Ascending aorta (tissue), 2 donors: Measurements from ENCODE around the gene SMPD2. TPM values are rescaled to one million over a fixed set of nuclear protein-coding genes. Genes with fewer than 3 reads are reported as not detected.
"Not testable (repeated sequence)": the region's sequence is repeated elsewhere in the genome, so short reads cannot be mapped to it uniquely, and the experiment has no call there.

Experiments used
- DNase-seq, 2 donors: peaks; one replicate each; pipeline ENCODE4 v3.0.0-alpha.2; 2019; ENCODE audit warnings: low spot score in 2 of 2
- H3K27ac ChIP-seq, 2 donors: fragments of 200-600 bp; sonication (generic); one replicate each; pipeline ENCODE4 v1.5.1; 2016 to 2017; ENCODE audit warnings: mild to moderate bottlenecking in 1 of 2
- H3K27me3 ChIP-seq: fragments of 200-600 bp; sonication (generic); one replicate; pipeline ENCODE4 v1.5.1; 2017
- H3K36me3 ChIP-seq, 2 donors: fragments of 200-600 bp; sonication (generic); one replicate each; pipeline ENCODE4 v1.5.1; 2016
- H3K4me1 ChIP-seq, 2 donors: fragments of 200-600 bp; sonication (generic); one replicate each; pipeline ENCODE4 v1.5.1; 2016 to 2017; ENCODE audit warnings: mild to moderate bottlenecking in 1 of 2
- H3K4me3 ChIP-seq, 2 donors: fragments of 200-600 bp; sonication (generic); one replicate each; pipeline ENCODE4 v1.5.1; 2016 to 2017; ENCODE audit warnings: mild to moderate bottlenecking in 1 of 2
- H3K9me3 ChIP-seq, 2 donors: fragments of 200-600 bp; sonication (generic); one replicate each; pipeline ENCODE4 v1.5.1; 2016
- intact Hi-C: fragments of 100-400 bp; cut with DNase I; formaldehyde crosslinking; loops from one replicate; pipeline ENCODE4 v1.15.1; 2023
- total RNA-seq: library from RNA; depleted of rRNA; stranded (reverse); fragments of >200 nt; gene quantifications from one replicate; pipeline ENCODE4 v1.1.0, GENCODE V29; 2016
- TF ChIP-seq, protein P1 (sequence below), 3 experiments: fragments of 200-600 bp in 2 of 3; fragments of 450-650 bp in 1 of 3; sonication (generic) in 2 of 3; IDR thresholded peaks; one replicate each; pipeline ENCODE4 v1.5.1; 2016 to 2019; ENCODE audit warnings: antibody characterized with exemption in 3 of 3, mild to moderate bottlenecking in 1 of 3, moderate library complexity in 1 of 3

SMPD2 gene
- total RNA-seq, 1 donor from 2014 or later, result 14.2 TPM

DNA sequence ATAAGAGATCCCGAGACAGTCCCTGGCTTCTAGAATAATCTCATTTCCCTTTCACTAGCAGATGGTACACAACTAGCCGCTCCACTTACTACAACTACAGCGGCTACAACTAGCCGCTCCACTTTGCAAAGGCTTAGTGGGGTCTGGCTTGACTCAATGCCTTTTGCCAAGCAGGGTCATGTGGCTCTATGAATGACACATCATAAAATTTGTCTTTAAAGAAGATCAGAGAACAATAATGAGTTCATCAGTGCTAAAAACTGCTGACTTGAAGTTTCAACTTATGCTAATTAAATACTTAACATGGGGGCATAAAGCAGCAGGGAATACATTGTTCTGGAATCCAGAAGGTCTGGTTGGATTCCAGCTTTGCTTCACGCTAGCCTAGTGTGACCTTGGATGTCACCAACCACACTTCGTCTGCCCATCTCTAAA lies 17.1 kb downstream of the SMPD2 start:
- Histone ChIP-seq H3K27ac (peak overlapping the region; percentile 84 to 88), H3K36me3 (peaks cover 0 to 11% of the 10 kb centered on the region in 2 donors), H3K4me3 (no peak overlapping the region), H3K9me3 (no peaks in the 10 kb centered on the region), H3K4me1 (peaks cover 14 to 20% of the 10 kb centered on the region in 2 donors), H3K27me3 (no peaks in the 10 kb centered on the region)
- TF ChIP-seq, protein P1, sequence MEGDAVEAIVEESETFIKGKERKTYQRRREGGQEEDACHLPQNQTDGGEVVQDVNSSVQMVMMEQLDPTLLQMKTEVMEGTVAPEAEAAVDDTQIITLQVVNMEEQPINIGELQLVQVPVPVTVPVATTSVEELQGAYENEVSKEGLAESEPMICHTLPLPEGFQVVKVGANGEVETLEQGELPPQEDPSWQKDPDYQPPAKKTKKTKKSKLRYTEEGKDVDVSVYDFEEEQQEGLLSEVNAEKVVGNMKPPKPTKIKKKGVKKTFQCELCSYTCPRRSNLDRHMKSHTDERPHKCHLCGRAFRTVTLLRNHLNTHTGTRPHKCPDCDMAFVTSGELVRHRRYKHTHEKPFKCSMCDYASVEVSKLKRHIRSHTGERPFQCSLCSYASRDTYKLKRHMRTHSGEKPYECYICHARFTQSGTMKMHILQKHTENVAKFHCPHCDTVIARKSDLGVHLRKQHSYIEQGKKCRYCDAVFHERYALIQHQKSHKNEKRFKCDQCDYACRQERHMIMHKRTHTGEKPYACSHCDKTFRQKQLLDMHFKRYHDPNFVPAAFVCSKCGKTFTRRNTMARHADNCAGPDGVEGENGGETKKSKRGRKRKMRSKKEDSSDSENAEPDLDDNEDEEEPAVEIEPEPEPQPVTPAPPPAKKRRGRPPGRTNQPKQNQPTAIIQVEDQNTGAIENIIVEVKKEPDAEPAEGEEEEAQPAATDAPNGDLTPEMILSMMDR (IDR thresholded peaks at IDR 0.05), result no peak
- no peak for DNase-seq
- intact Hi-C loops, result loop anchor here (2.0 to 5.0 kb wide), 2 partner anchors 75 to 363 kb away; partner anchors contain the start of genes CD164, CEP57L1 and SESN1

DNA sequence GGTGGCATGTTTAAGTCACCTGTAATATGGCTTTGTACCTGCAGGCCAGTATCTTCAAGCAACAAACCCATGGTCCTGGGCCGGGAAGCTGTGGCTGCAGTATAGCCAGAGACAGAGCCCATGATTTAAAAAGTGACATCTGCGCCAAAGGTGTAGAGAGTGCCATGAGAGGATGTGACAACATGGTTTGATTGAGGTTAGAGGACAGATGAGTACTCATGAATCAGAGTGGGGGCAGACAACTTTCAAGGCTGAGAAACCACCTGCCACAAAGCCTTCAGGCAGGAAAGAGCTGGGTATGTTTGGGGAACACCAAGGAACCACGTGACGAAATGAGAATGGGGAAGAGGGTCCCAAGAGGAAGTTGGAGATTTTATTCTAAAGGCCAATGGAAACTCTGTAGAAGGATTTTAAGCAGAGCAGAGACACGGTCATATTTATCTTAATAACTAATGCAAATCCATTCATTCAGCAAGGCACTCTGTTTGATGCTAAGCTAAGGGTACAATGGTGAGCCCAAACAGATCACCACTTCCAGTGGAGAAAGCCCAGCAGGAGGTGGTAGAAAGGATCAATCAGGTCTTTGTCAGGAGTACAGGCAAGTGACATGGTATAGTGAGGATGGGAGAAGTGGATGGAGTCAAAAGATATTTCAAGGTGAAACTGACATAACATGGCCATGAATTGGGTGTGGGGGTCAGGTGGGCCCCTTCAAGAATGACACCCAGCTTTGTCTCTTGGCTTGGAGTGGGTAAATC lies 18.4 kb downstream of the SMPD2 start:
- intact Hi-C loops, result loop anchor here (5.0 kb wide), 1 partner anchor 77 kb away; the partner anchor contains the start of gene CD164
- Histone ChIP-seq H3K27me3 (no peaks in the 10 kb centered on the region), H3K36me3 (peaks cover 0 to 5% of the 10 kb centered on the region in 2 donors), H3K9me3 (no peaks in the 10 kb centered on the region), H3K4me3 (no peak overlapping the region), H3K4me1 (peaks cover 12 to 15% of the 10 kb centered on the region in 2 donors), H3K27ac (no peak overlapping the region)
- DNase-seq, result peak in 1 of 2 donors; percentile 56
- TF ChIP-seq, protein P1 (IDR thresholded peaks at IDR 0.05), result no peak

DNA sequence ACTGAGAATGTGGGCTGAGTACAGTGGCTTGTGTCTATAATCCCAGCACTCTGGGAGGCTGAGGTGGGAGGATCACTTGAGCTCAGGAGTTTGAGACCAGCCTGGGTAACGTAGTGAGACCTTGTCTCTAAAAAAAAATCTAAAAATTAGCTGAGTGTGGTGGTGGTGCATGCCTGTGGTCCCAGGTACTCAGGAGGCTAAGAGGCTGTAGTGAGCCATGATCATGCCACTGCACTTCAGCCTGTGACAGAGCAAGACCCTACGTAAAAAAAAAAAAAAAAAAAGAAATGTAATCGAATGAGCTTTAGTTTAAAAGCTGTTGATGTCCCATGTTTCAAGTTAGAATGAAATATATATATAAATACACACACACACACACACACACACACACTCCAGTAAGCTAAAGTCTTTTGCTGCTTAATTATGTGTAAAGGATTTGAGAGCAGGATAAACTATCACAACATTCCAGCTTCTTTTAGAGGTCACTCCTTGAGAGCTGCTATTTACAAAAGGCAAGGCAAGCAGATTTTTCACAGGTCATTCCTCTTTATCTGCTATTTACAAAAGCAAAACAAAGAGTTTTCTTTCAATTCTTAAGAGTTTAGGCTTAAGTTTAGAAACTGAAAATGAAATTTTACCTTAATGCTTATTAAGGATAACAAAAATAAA lies 19.8 kb downstream of the SMPD2 start:
- no peaks in the 10 kb centered on the region for H3K27me3 ChIP-seq
- H3K4me1 ChIP-seq, result peaks cover 9 to 10% of the 10 kb centered on the region in 2 donors
- TF ChIP-seq, protein P1 (IDR thresholded peaks at IDR 0.05), result no peak
- no peak overlapping the region for H3K4me3 ChIP-seq
- H3K9me3 ChIP-seq, result no peaks in the 10 kb centered on the region
- no peak for DNase-seq
- no peak overlapping the region for H3K27ac ChIP-seq
- intact Hi-C loops, result no loop called here
- peaks cover 4 to 15% of the 10 kb centered on the region in 2 donors for H3K36me3 ChIP-seq

DNA sequence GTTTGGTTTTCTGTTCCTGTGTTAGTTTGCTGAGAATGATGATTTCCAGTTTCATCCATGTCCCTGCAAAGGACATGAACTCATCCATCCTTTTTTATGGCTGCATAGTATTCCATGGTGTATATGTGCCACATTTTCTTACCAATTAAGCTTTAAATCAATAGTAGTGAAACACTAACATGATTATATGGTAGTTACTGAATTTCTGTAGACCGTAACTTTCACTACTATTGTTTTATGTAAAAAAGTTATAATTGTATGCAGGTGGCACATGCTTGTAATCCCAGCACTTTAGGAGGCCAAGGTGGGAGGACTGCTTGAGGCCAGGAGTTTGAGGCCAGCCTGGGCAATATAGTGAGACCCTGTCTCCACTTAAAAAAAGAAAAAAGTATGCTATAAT lies 20.7 kb downstream of the SMPD2 start:
- H3K4me3 ChIP-seq, DNase-seq, H3K27ac ChIP-seq, H3K27me3 ChIP-seq, intact Hi-C loops, H3K9me3 ChIP-seq, H3K4me1 ChIP-seq: not testable (repeated sequence)
- H3K36me3 ChIP-seq, result peaks cover 7 to 24% of the 10 kb centered on the region in 2 donors

DNA sequence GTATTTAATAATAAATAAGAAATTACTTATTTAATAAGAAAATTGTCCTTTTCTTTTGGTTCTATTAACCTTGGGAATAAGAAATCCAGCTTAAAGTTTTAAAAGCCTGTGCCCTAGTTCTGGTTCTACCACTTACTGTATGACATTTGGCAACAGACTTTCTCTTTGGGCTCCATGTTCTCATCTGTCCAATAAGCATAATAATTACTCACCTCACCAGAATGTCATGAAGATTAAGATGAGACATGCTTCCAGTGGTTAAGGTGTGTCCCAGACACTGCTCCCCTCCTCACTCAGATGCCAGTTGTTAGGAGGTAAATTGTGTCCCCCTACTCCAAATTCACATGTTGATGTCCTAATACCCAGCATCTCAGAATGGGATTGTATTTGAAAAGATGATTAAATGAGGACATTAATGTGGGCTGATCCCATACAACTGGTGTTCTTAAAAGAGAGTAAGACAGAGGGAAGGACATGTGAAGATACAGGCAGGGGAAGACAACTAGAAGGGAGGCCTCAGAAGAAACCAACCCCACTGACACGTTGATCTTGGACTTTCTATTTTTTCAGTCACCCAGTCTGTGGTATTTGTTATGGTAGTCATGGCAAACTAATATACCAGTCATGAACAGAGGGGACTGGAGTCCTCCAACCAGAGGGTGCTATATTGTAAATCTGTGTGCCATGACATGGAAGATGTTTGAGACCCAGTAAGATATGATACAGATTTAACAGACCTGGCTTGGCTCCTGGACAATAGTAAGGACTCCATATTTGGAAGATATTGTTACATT lies 21.4 kb downstream of the SMPD2 start:
- no peak overlapping the region for H3K4me3 ChIP-seq
- TF ChIP-seq, protein P1 (IDR thresholded peaks at IDR 0.05), result no peak
- H3K9me3 ChIP-seq, result no peaks in the 10 kb centered on the region
- peaks cover 0 to under 1% of the 10 kb centered on the region in 2 donors for H3K4me1 ChIP-seq
- no peaks in the 10 kb centered on the region for H3K27me3 ChIP-seq
- no peak for DNase-seq
- no peak overlapping the region for H3K27ac ChIP-seq
- peaks cover 10 to 28% of the 10 kb centered on the region in 2 donors for H3K36me3 ChIP-seq
- intact Hi-C loops, result no loop called here
